RWPE2 (cell line): ENCODE results near the gene KCNQ2.
A peak's percentile ranks its signal among the peaks of the same experiment; 100 is the strongest.
"Not testable (repeated sequence)": the region's sequence is repeated elsewhere in the genome, so short reads cannot be mapped to it uniquely, and the experiment has no call there.

ENCODE experiments used
- ATAC-seq: fragments of 200-7000 bp; cut with Tn5 transposase; 3 replicates; pipeline ENCODE4 v1.9.1; 2021; ENCODE audit warnings: low read depth
- DNase-seq: peaks from one replicate; pipeline ENCODE4 v3.0.0-alpha.2; 2020; ENCODE audit warnings: low spot score
- H3K27ac ChIP-seq: fragments of 450-650 bp; 2 replicates; pipeline ENCODE4 v1.5.1; 2017; ENCODE audit warnings: mild to moderate bottlenecking; ENCODE audit not compliant: poor library complexity, severe bottlenecking
- H3K27me3 ChIP-seq: fragments of 250-450 bp; sonication (Bioruptor Pico); 2 replicates; pipeline ENCODE4 v1.5.1; 2021; ENCODE audit warnings: mild to moderate bottlenecking, moderate library complexity; ENCODE audit not compliant: insufficient read depth, poor library complexity, severe bottlenecking
- H3K36me3 ChIP-seq: fragments of 250-450 bp; sonication (Bioruptor Pico); 2 replicates; pipeline ENCODE4 v1.5.1; 2020; ENCODE audit warnings: low read depth, mild to moderate bottlenecking, moderate library complexity
- H3K4me1 ChIP-seq: fragments of 250-450 bp; sonication (Bioruptor Pico); 2 replicates; pipeline ENCODE4 v1.5.1; 2021; ENCODE audit warnings: mild to moderate bottlenecking, moderate library complexity; ENCODE audit not compliant: insufficient read depth, poor library complexity, severe bottlenecking
- H3K4me3 ChIP-seq: fragments of 250-450 bp; sonication (Bioruptor Pico); 2 replicates; pipeline ENCODE4 v1.5.1; 2021; ENCODE audit warnings: mild to moderate bottlenecking, moderate library complexity; ENCODE audit not compliant: severe bottlenecking
- H3K9me3 ChIP-seq: fragments of 250-450 bp; sonication (Bioruptor Pico); 2 replicates; pipeline ENCODE4 v1.5.1; 2021; ENCODE audit warnings: mild to moderate bottlenecking, moderate library complexity; ENCODE audit not compliant: severe bottlenecking
- CTCF ChIP-seq: fragments of 450-650 bp; IDR thresholded peaks from one replicate; pipeline ENCODE4 v1.5.1; 2017; ENCODE audit warnings: mild to moderate bottlenecking, moderate library complexity; ENCODE audit not compliant: poor library complexity, severe bottlenecking

Gene KCNQ2

GRCh38 chr20:63519668-63520503, 47.4 kb upstream of the KCNQ2 start:
- DNase-seq (peak; percentile 95), ATAC-seq (peak; percentile 66)
- Histone ChIP-seq H3K9me3 (peaks cover 10% of the 10 kb centered on the region), H3K36me3 (peaks cover 29% of the 10 kb centered on the region), H3K27me3 (no peaks in the 10 kb centered on the region), H3K27ac (peak overlapping the region; percentile 79), H3K4me1 (peaks cover 5% of the 10 kb centered on the region), H3K4me3 (peak overlapping the region; percentile 57)
- TF ChIP-seq CTCF: peak; percentile 67

- no peak for TF ChIP-seq CTCF
- DNase-seq: peak; percentile 85
- Histone ChIP-seq H3K4me3 (peak overlapping the region; percentile 57), H3K4me1 (peaks cover 5% of the 10 kb centered on the region), H3K36me3 (peaks cover 29% of the 10 kb centered on the region), H3K27me3 (no peaks in the 10 kb centered on the region), H3K9me3 (peaks cover 10% of the 10 kb centered on the region), H3K27ac (peak overlapping the region; percentile 79)
- ATAC-seq: no peak
These were observed 46.7 kb upstream of the KCNQ2 start for GRCh38 chr20:63518946-63519667.

GRCh38 chr20:63518351-63518861, 46.0 kb upstream of the KCNQ2 start:
- H3K4me3 ChIP-seq: no peak overlapping the region
- no peak overlapping the region for H3K27ac ChIP-seq
- H3K4me1 ChIP-seq: peaks cover 5% of the 10 kb centered on the region
- H3K9me3 ChIP-seq: peaks cover 5% of the 10 kb centered on the region
- TF ChIP-seq CTCF: no peak
- no peaks in the 10 kb centered on the region for H3K27me3 ChIP-seq
- DNase-seq: no peak
- no peak for ATAC-seq
- peaks cover 23% of the 10 kb centered on the region for H3K36me3 ChIP-seq

GRCh38 chr20:63517376-63518309, 45.2 kb upstream of the KCNQ2 start:
- H3K27me3 ChIP-seq: peaks cover 4% of the 10 kb centered on the region
- TF ChIP-seq CTCF: no peak

GRCh38 chr20:63514520-63514919, 42.1 kb upstream of the KCNQ2 start:
- not testable (repeated sequence) for H3K36me3 ChIP-seq, H3K27ac ChIP-seq, H3K9me3 ChIP-seq, ATAC-seq, H3K4me1 ChIP-seq, H3K4me3 ChIP-seq, DNase-seq, H3K27me3 ChIP-seq

More at GRCh38 chr20:63517376-63518309, 45.2 kb upstream of the KCNQ2 start:
- Histone ChIP-seq H3K4me1 (peaks cover 5% of the 10 kb centered on the region), H3K36me3 (peaks cover 15% of the 10 kb centered on the region), H3K4me3 (no peak overlapping the region), H3K27ac (no peak overlapping the region), H3K9me3 (no peaks in the 10 kb centered on the region)
- DNase-seq (peak; percentile 87), ATAC-seq (no peak)
